Renal pelvis (tissue), 4 donors: ENCODE results near the gene SHLD1. TPM values are rescaled to one million over a fixed set of nuclear protein-coding genes. Genes with fewer than 3 reads are reported as not detected.
"Not testable (repeated sequence)": the region's sequence is repeated elsewhere in the genome, so short reads cannot be mapped to it uniquely, and the experiment has no call there.

Experiments
- DNase-seq: peaks from one replicate; pipeline ENCODE4 v3.0.0-alpha.2; 2013
- polyA plus RNA-seq, 3 donors: library from polyadenylated mRNA; unstranded; fragments of 120-200 nt; gene quantifications; one replicate each; pipeline ENCODE4 v1.2.1, GENCODE V29; 2013; ENCODE audit not compliant: insufficient read length in 3 of 3

The SHLD1 gene
- polyA plus RNA-seq, 3 donors = 8.2 to 9.4 (median 9.3) TPM

GRCh38 chr20:5730131-5730530, 20.1 kb upstream of the SHLD1 start:
- DNase-seq = no peak

DNA sequence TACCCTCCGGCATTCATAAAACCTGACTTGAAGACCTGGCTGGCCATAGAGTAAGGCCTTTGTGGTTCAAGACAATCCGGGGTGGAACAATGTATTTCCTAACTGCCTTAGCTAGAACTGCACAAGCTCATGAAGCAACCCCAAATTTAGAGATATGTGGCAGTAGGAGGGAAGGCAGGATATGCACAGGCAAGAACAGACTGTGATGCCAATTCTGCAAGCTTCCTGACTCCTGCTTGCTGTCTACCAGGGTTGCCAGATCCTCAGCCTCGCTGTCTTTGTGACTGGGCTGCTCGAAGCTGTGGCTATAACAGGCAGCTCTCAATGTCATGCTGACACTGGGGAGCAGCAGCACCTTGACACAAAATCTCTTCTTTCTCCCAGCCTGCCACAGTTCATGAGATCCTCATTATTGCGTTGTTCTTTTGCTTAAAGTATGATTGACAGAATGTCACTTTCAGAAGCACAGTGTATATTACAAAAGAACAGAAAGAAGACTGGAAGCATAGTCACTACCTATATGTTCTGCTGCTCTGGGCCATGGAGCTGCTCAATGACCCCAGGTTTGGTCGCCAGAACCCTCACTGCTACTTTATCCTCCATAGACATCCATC, 18.3 kb upstream of the SHLD1 start:
- DNase-seq = no peak

DNA sequence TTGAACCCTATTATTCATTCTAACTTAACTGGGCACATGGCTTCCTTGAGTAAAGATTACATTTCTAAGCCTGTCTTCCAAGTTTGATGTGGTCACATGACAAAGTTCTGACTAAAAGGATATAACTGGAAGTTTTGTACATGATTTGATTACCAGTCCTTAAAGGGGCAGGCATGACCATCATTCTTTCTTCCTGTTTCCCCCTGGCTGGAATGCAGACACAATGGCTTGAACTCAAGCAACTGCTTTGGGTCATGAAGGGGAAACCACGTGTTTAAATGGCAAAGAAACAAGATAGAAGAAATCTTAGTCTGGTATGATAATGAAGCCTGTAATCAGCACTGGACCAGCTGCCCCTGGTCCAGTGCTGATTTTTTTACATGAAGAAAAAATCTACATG, 15.6 kb upstream of the SHLD1 start:
- DNase-seq = no peak

DNA sequence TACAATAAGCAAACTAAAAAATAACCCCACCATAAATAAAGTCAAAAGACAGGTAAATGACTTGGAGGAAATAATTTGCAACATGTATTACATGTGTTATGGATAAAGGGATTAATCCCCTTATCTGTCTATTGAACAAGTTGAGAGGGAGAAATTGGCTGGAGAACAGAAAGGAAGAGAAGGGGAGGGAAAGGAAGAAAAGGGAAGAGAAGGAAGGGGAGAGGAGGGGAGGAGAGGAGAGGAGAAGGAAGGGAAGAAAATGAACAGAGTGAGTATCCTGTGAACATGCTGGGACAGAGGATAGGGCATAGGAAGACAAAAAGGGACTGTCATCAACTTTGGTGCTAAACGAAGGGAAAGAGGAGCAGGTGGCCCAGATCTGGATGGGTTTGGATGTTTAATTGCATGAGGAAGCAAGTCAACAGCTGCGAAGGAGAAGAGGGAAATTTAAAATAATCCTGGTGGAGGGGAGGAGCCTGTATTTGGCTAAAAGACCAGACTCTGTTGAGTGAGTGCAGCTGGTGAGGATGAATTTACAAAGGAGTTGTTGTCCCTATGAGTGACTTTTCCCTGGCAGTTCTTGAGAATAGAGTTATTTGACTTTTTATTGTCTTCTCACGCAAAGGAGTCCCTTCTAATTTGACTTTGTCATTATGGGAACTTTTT, 14.2 kb upstream of the SHLD1 start:
- DNase-seq = peak; percentile 69

DNA sequence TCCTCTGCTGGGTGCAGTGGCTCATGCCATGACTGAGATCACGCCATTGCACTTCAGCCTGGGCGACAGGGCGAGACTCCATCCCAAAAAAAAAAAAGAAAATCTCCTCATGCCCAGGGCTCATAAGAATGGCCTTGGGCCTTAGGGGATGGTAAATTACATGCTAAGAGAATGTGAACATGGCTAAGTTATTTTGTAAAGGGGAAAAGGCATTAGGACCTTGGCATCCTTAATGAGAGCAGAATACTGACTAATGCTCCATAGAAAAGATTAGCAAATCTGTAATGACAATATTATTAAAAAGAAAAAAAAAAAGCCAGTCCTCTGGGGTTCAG, 12.6 kb upstream of the SHLD1 start:
- DNase-seq = no peak

GRCh38 chr20:5737966-5738365, 12.2 kb upstream of the SHLD1 start:
- no peak for DNase-seq

GRCh38 chr20:5740643-5741042, 9.6 kb upstream of the SHLD1 start:
- not testable (repeated sequence) for DNase-seq

GRCh38 chr20:5741089-5741488, 9.1 kb upstream of the SHLD1 start:
- no peak for DNase-seq

GRCh38 chr20:5742041-5742440, 8.2 kb upstream of the SHLD1 start:
- no peak for DNase-seq

GRCh38 chr20:5745416-5746030, 4.7 kb upstream of the SHLD1 start:
- no peak for DNase-seq

GRCh38 chr20:5746064-5746463, 4.1 kb upstream of the SHLD1 start:
- DNase-seq = no peak

- no peak for DNase-seq
Observed at GRCh38 chr20:5748246-5748645, 2.0 kb upstream of the SHLD1 start.

DNA sequence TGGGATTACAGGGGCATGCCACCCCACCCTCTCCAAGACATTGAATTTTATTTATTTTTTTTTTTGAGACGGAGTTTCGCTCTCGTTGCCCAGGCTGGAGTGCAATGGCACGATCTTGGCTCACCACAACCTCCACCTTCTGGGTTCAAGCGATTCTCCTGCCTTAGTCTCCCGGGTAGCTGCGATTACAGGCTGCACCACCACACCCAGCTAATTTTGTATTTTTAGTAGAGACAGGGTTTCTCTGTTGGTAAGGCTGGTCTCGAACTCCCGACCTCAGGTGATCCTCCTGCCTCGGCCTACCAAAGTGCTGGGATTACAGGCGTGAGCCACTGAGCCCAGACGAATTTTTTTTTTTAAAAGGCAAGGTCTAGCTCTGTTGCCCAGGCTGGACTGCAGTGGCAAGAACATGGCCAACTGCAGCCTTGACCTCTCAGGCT, 669 bp upstream of the SHLD1 start:
- DNase-seq = not testable (repeated sequence)

DNA sequence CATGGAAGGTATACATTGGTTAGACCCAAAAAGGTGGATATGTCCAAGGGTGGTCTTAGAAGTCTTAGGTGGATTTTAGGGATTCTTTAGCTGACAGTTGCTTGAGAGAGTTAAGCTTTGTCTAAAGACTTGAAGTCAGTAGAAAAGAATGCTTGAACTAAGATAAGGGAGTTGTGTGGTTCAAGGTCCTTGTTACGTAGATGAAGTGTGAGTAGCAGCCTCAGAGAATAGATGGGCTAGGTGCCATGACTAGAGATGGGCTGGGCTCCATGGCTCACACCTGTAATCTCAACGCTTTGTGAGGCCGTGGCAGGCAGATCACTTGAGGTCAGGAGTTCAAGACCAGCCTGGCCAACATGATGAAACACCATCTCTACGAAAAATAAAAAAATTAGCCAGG, 1.7 kb downstream of the SHLD1 start:
- no peak for DNase-seq

GRCh38 chr20:5753814-5754213, 3.6 kb downstream of the SHLD1 start:
- DNase-seq = no peak

GRCh38 chr20:5757949-5758348, 7.7 kb downstream of the SHLD1 start:
- no peak for DNase-seq

DNA sequence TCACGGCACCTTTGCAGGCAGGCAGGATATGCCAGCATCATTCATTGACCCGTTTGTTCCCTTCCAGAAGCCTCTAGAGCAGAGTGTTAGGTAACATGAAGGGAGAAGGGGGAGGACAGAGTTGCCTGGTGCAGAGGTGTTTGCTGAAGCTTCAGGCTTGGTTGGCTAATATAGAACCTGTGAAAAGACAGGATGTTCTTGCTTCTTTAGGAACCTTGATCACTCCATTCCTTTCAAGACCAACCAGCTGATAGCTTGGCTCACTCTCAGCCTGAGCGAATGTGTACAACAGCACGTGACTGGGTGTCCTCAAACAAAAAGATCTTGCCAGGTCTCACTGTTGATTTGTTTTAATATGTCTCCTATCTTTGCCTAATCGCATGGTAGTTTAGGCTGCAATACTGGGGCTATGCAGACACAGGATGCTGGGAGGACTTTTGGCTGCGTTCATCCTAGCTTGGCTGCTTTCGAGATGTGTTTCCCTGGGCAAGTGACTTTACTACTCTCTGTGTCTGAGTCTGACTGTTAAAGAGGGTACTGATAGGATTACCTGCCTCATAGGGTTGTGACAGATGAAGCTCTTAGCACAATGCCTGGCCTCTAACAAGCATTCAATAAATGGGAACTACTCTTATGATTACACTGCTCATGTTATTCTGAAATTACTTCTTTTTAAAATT, 16.0 kb downstream of the SHLD1 start:
- DNase-seq = no peak

- DNase-seq = no peak
Observed at GRCh38 chr20:5767493-5768098, 17.4 kb downstream of the SHLD1 start.

GRCh38 chr20:5770231-5770986, 20.2 kb downstream of the SHLD1 start:
- no peak for DNase-seq

DNA sequence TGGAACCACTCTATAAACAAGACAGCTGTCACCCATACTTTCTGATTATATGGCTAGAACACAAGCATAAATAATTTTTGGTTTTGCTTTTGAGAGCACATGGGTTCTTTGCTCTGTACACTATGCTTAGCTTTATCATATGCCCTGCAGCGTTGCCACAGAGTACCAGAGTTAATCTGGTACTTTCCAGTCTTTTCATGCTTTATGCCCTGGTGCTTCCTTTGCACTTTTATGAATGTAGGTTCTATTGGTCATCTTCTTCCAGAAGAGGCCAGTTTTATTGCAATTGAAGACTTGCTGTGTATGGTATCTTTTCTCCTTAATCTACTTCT, 20.8 kb downstream of the SHLD1 start:
- DNase-seq = no peak

GRCh38 chr20:5772704-5773103, 22.5 kb downstream of the SHLD1 start:
- no peak for DNase-seq

- DNase-seq = no peak
Observed at GRCh38 chr20:5773589-5773988, 23.4 kb downstream of the SHLD1 start.
